ENCODE results near the gene ATXN1.

DNA sequence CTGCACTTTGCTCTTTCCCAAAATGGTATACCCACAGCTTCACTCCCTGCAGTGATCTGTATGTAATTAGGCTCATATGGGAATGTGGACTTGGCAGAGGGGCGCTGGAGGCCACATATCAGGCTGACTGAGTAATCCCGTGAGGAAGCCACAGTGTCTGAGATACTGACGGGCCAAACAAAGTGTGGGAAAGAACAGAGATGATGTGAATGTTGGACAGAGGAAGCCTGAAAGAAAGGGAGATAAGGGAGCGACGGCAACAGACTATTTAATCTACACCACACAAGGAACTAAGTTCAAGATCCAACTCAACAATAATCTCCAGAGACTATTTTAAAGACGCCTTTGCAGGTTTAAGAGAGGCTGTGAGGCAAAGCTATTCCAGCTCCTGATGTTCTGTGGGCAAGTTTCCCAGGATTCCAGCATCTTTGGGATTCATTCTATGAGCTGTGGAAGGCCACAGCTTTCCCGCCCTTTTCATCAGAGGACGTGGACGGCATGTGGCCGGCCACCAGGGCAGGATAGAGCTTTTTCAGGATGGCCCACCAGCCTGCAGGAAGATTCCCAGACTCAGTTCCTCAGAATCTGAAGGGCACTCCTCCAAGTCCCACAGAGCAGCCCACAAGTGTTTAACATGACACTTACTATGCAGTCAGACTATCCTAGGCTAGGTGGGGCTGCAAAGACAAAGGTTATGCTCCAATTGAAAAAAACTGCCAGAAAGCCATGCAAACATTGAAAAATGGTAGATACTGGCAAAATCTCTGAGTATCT, 237.5 kb downstream of the ATXN1 start:
- TF ChIP-seq, protein P1, sequence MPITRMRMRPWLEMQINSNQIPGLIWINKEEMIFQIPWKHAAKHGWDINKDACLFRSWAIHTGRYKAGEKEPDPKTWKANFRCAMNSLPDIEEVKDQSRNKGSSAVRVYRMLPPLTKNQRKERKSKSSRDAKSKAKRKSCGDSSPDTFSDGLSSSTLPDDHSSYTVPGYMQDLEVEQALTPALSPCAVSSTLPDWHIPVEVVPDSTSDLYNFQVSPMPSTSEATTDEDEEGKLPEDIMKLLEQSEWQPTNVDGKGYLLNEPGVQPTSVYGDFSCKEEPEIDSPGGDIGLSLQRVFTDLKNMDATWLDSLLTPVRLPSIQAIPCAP (CRISPR knock-in tag; IDR thresholded peaks at IDR 0.05) = no peak
- TF ChIP-seq, protein P2, sequence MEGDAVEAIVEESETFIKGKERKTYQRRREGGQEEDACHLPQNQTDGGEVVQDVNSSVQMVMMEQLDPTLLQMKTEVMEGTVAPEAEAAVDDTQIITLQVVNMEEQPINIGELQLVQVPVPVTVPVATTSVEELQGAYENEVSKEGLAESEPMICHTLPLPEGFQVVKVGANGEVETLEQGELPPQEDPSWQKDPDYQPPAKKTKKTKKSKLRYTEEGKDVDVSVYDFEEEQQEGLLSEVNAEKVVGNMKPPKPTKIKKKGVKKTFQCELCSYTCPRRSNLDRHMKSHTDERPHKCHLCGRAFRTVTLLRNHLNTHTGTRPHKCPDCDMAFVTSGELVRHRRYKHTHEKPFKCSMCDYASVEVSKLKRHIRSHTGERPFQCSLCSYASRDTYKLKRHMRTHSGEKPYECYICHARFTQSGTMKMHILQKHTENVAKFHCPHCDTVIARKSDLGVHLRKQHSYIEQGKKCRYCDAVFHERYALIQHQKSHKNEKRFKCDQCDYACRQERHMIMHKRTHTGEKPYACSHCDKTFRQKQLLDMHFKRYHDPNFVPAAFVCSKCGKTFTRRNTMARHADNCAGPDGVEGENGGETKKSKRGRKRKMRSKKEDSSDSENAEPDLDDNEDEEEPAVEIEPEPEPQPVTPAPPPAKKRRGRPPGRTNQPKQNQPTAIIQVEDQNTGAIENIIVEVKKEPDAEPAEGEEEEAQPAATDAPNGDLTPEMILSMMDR (IDR thresholded peaks at IDR 0.05) = no peak
- TF ChIP-seq FOXK1 (CRISPR knock-in tag; IDR thresholded peaks at IDR 0.05) (no peak), FOXJ3 (CRISPR knock-in tag; IDR thresholded peaks at IDR 0.05; ENCODE audit: borderline replicate concordance) (no peak), ZNF232 (CRISPR knock-in tag; IDR thresholded peaks at IDR 0.05) (no peak), ETV6 (CRISPR knock-in tag; IDR thresholded peaks at IDR 0.05) (no peak), OVOL2 (CRISPR knock-in tag; IDR thresholded peaks at IDR 0.05; ENCODE audit: borderline replicate concordance) (no peak), JAZF1 (CRISPR knock-in tag; IDR thresholded peaks at IDR 0.05) (no peak), ZNF121 (CRISPR knock-in tag; IDR thresholded peaks at IDR 0.05) (no peak)
- TF ChIP-seq, protein P3, sequence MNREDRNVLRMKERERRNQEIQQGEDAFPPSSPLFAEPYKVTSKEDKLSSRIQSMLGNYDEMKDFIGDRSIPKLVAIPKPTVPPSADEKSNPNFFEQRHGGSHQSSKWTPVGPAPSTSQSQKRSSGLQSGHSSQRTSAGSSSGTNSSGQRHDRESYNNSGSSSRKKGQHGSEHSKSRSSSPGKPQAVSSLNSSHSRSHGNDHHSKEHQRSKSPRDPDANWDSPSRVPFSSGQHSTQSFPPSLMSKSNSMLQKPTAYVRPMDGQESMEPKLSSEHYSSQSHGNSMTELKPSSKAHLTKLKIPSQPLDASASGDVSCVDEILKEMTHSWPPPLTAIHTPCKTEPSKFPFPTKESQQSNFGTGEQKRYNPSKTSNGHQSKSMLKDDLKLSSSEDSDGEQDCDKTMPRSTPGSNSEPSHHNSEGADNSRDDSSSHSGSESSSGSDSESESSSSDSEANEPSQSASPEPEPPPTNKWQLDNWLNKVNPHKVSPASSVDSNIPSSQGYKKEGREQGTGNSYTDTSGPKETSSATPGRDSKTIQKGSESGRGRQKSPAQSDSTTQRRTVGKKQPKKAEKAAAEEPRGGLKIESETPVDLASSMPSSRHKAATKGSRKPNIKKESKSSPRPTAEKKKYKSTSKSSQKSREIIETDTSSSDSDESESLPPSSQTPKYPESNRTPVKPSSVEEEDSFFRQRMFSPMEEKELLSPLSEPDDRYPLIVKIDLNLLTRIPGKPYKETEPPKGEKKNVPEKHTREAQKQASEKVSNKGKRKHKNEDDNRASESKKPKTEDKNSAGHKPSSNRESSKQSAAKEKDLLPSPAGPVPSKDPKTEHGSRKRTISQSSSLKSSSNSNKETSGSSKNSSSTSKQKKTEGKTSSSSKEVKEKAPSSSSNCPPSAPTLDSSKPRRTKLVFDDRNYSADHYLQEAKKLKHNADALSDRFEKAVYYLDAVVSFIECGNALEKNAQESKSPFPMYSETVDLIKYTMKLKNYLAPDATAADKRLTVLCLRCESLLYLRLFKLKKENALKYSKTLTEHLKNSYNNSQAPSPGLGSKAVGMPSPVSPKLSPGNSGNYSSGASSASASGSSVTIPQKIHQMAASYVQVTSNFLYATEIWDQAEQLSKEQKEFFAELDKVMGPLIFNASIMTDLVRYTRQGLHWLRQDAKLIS (CRISPR knock-in tag; IDR thresholded peaks at IDR 0.05; ENCODE audit: borderline replicate concordance) = no peak
- TF ChIP-seq, protein P4, sequence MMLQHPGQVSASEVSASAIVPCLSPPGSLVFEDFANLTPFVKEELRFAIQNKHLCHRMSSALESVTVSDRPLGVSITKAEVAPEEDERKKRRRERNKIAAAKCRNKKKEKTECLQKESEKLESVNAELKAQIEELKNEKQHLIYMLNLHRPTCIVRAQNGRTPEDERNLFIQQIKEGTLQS (CRISPR knock-in tag; conservative IDR thresholded peaks at IDR 0.05) = no peak
- TF ChIP-seq, protein P5, sequence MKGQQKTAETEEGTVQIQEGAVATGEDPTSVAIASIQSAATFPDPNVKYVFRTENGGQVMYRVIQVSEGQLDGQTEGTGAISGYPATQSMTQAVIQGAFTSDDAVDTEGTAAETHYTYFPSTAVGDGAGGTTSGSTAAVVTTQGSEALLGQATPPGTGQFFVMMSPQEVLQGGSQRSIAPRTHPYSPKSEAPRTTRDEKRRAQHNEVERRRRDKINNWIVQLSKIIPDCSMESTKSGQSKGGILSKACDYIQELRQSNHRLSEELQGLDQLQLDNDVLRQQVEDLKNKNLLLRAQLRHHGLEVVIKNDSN (CRISPR knock-in tag; IDR thresholded peaks at IDR 0.05) = no peak
- TF ChIP-seq, protein P6, sequence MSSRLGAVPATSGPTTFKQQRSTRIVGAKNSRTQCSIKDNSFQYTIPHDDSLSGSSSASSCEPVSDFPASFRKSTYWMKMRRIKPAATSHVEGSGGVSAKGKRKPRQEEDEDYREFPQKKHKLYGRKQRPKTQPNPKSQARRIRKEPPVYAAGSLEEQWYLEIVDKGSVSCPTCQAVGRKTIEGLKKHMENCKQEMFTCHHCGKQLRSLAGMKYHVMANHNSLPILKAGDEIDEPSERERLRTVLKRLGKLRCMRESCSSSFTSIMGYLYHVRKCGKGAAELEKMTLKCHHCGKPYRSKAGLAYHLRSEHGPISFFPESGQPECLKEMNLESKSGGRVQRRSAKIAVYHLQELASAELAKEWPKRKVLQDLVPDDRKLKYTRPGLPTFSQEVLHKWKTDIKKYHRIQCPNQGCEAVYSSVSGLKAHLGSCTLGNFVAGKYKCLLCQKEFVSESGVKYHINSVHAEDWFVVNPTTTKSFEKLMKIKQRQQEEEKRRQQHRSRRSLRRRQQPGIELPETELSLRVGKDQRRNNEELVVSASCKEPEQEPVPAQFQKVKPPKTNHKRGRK (CRISPR knock-in tag; IDR thresholded peaks at IDR 0.05; ENCODE audit: borderline replicate concordance) = no peak
- TF ChIP-seq, protein P7, sequence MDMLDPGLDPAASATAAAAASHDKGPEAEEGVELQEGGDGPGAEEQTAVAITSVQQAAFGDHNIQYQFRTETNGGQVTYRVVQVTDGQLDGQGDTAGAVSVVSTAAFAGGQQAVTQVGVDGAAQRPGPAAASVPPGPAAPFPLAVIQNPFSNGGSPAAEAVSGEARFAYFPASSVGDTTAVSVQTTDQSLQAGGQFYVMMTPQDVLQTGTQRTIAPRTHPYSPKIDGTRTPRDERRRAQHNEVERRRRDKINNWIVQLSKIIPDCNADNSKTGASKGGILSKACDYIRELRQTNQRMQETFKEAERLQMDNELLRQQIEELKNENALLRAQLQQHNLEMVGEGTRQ (CRISPR knock-in tag; IDR thresholded peaks at IDR 0.05) = no peak

All from WTC11 (cell line).